ENCODE data around the gene KLK7. TPM values are rescaled to one million over a fixed set of nuclear protein-coding genes. Genes with fewer than 3 reads are reported as not detected.

Gene KLK7
- total RNA-seq: under 1 TPM in 1 of 9 donors, not detected in 8; 0.06 TPM
- polyA plus RNA-seq: under 1 TPM in 1 of 3 donors, not detected in 2; 0.03 TPM
- long read RNA-seq, donor 1: 0 reads
- long read RNA-seq, donor 2: 0 reads
- long read RNA-seq, donor 3: 0 reads
- long read RNA-seq, donor 4: 0 reads
- long read RNA-seq, donor 5: 0 reads
- long read RNA-seq, donor 6: 0 reads
- long read RNA-seq, donor 7: 0 reads
- long read RNA-seq, donor 8: 0 reads
- long read RNA-seq, donor 9: 0 reads
- long read RNA-seq, donor 10: 0 reads

DNA sequence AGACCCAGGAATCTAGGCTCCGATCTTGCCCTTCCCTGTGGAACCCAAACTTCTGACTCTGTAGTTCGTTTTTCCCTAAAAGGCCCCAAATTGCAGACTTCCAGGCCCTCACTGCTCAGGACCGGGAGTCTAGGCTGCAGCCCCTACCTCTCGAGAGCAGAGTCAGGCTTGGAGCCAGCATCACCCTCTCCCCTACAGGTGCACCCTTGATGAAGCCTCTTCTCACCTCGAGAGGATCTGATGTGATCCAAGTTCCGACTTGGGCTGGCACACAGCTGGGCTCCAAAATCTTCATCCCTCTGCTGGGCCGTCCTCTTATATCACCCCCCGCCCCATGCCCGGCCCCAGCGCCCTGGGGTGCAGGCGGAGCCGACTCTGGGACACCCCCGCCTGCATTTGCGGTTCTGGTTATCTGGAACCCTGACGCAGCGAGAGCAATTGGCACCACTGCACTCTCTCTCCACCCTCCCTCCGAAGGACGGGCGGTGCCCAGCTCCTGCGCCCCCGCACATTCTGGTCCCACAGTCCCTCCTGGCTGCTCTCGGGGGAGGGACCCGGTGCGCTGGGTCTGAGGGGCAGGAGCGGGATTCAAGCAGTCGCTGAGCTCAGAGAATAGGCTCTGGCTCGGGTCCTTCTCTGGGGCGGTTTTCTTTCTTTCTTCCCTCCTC, at the start of gene KLK7:
TSS of gene KLK7 (minus strand) at position 293 of the 668 bp plus-strand sequence. CDS start 1,518 bp downstream, outside the sequence.
- Histone ChIP-seq H3K36me3 (replicated peaks in 1 of 2) (no peaks in the 10 kb centered on the region), H3K9me3 (replicated peaks in 1 of 3) (no peaks in the 10 kb centered on the region), H3K4me3 (no peak within 1 kb of the TSS), H3K4me1 (replicated peaks in 1 of 2) (no peaks in the 10 kb centered on the region), H3K27ac (no peak within 1 kb of the TSS), H3K27me3 (no peaks in the 10 kb centered on the region)
- no peak for TF ChIP-seq POLR2A (IDR thresholded peaks at IDR 0.05)
- TF ChIP-seq, protein P1, sequence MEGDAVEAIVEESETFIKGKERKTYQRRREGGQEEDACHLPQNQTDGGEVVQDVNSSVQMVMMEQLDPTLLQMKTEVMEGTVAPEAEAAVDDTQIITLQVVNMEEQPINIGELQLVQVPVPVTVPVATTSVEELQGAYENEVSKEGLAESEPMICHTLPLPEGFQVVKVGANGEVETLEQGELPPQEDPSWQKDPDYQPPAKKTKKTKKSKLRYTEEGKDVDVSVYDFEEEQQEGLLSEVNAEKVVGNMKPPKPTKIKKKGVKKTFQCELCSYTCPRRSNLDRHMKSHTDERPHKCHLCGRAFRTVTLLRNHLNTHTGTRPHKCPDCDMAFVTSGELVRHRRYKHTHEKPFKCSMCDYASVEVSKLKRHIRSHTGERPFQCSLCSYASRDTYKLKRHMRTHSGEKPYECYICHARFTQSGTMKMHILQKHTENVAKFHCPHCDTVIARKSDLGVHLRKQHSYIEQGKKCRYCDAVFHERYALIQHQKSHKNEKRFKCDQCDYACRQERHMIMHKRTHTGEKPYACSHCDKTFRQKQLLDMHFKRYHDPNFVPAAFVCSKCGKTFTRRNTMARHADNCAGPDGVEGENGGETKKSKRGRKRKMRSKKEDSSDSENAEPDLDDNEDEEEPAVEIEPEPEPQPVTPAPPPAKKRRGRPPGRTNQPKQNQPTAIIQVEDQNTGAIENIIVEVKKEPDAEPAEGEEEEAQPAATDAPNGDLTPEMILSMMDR (IDR thresholded peaks at IDR 0.05): no peak
- intact Hi-C loops (cut with DNase I): no loop called here
- 14 to 36% (median 27%) methylated on average over 9 to 28 of the region's 28 CpGs for WGBS, 4 donors
- DNase-seq: no peak

DNA sequence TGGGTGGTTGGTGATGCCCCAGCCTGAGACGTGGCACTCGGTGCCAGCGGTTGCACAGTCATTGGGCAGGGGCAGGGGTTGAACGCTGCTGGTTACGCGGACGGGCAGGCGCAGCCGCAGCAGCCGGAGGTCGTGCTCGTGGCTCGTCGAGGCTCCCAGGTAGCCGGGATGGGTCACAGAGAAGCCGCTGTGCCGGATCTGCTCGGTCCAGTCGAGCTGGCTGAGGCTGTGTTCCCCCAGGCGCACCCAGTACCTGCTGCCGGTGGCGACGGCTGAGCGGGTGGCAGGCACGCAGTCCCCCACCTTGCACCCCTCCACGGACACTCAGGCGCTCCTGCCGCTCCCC, 48.1 kb upstream of the KLK7 start:
- TF ChIP-seq, protein P1 (IDR thresholded peaks at IDR 0.05): no peak
- no peak for TF ChIP-seq POLR2A (IDR thresholded peaks at IDR 0.05)
- peaks cover 4% of the 10 kb centered on the region for H3K27me3 ChIP-seq
- no peaks in the 10 kb centered on the region for H3K9me3 ChIP-seq (replicated peaks in 1 of 3)
- 87 to 92% (median 89%) methylated on average over 12 to 28 of the region's 28 CpGs for WGBS, 4 donors
- H3K27ac ChIP-seq: no peak overlapping the region
- no peak overlapping the region for H3K4me3 ChIP-seq
- H3K36me3 ChIP-seq (replicated peaks in 1 of 2): no peaks in the 10 kb centered on the region
- no peaks in the 10 kb centered on the region for H3K4me1 ChIP-seq (replicated peaks in 1 of 2)
- intact Hi-C loops (cut with DNase I): no loop called here
- DNase-seq: no peak

DNA sequence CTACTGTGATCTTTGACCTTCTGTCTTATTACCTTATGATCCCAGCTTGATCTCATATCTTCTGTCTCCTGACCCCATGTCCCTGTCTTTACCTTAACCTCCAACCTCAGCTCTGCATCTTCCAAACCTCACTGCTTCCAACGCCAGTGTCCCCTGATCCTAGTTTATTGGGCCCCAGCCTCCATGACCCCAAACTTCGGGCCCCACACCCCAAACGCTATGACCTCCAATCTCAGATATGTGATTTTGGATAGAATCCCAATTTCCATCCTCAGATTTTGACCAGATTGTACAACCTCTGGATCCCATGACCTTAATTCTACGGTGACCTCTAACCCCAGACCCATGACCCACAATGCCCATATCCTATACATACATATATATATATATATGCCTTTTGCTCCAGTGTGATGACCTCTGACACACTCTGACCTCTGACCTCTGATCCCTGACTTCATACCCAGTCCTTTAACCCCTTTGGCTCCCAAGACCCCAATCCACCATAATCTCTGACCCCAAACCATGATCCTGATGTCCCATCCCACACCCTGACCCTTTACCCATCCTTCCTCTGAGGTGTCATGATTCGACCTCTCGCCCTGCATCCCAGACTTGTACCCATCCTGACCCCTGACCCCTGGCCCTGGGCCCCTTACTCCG, 47.6 kb upstream of the KLK7 start:
- 74 to 89% (median 84%) methylated on average over 7 of the region's 7 CpGs for WGBS, 4 donors
- Histone ChIP-seq H3K27ac (no peak overlapping the region), H3K9me3 (replicated peaks in 1 of 3) (no peaks in the 10 kb centered on the region), H3K36me3 (replicated peaks in 1 of 2) (no peaks in the 10 kb centered on the region), H3K4me1 (replicated peaks in 1 of 2) (no peaks in the 10 kb centered on the region), H3K27me3 (peaks cover 5% of the 10 kb centered on the region), H3K4me3 (no peak overlapping the region)
- DNase-seq: no peak
- TF ChIP-seq, protein P1 (IDR thresholded peaks at IDR 0.05): no peak
- TF ChIP-seq POLR2A (IDR thresholded peaks at IDR 0.05): no peak
- intact Hi-C loops (cut with DNase I): no loop called here

GRCh38 chr19:51030631-51031030, 46.9 kb upstream of the KLK7 start:
- Histone ChIP-seq H3K36me3 (replicated peaks in 1 of 2) (no peaks in the 10 kb centered on the region), H3K4me3 (no peak overlapping the region), H3K27me3 (peaks cover 7% of the 10 kb centered on the region), H3K9me3 (replicated peaks in 1 of 3) (no peaks in the 10 kb centered on the region), H3K4me1 (replicated peaks in 1 of 2) (no peaks in the 10 kb centered on the region), H3K27ac (no peak overlapping the region)
- TF ChIP-seq, protein P1 (IDR thresholded peaks at IDR 0.05): no peak
- TF ChIP-seq POLR2A (IDR thresholded peaks at IDR 0.05): no peak
- WGBS, 4 donors: 75 to 86% (median 81%) methylated on average over 12 to 13 of the region's 13 CpGs
- intact Hi-C loops (cut with DNase I): no loop called here
- no peak for DNase-seq
